ENCODE measurements around the gene TRIM71. TPM values are rescaled to one million over a fixed set of nuclear protein-coding genes. Genes with fewer than 3 reads are reported as not detected.

Gene TRIM71
- total and polyA plus RNA-seq, 8 donors, result under 0.01 to 2.8 (median 0.12) TPM; not detected in 3

GRCh38 chr3:32831791-32832190, 14.0 kb downstream of the TRIM71 start:
- 15 to 38% (median 26%) methylated on average over 2 of the region's 2 CpGs for WGBS, 5 donors
- no peaks in the 10 kb centered on the region for H3K27me3 ChIP-seq
- no peaks in the 10 kb centered on the region for H3K9me3 ChIP-seq
- H3K27ac ChIP-seq, result no peak overlapping the region
- H3K4me3 ChIP-seq, result no peak overlapping the region
- no peaks in the 10 kb centered on the region for H3K36me3 ChIP-seq
- no peaks in the 10 kb centered on the region for H3K4me1 ChIP-seq
- intact Hi-C loops (cut with DNase I; ENCODE audit: low total_unique reads), result no loop called here
- no peak for TF ChIP-seq EP300 (IDR thresholded peaks at IDR 0.05)
- TF ChIP-seq CTCF (IDR thresholded peaks at IDR 0.05), result no peak
- no peak for TF ChIP-seq POLR2AphosphoS5 (IDR thresholded peaks at IDR 0.05)
- TF ChIP-seq POLR2A (IDR thresholded peaks at IDR 0.05), result no peak
- DNase-seq, result no peak

DNA sequence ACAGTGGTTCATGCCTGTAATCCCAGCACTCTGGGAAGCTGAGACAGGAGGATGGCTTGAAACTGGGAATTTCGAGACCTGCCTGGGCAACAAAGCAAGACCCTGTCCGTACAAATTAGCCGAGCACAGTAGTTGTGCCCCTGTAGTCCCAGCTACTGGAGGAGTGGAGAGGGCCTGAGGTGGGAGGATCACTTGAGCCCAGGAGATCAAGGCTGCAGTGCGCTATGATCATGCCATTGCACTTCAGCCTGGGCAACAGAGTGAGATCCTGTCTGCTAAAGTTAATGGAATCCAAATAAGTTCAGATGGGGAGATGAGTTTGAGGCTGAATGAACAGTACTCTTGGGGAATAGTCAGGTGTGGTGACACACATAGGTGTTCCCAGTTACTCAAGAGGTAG, 14.4 kb downstream of the TRIM71 start:
- DNase-seq, result no peak
- Histone ChIP-seq H3K27me3 (no peaks in the 10 kb centered on the region), H3K4me1 (no peaks in the 10 kb centered on the region), H3K4me3 (no peak overlapping the region), H3K27ac (no peak overlapping the region), H3K36me3 (no peaks in the 10 kb centered on the region), H3K9me3 (no peaks in the 10 kb centered on the region)
- 90 to 97% (median 94%) methylated on average over 4 of the region's 4 CpGs for WGBS, 5 donors
- intact Hi-C loops (cut with DNase I; ENCODE audit: low total_unique reads), result no loop called here
- TF ChIP-seq EP300 (IDR thresholded peaks at IDR 0.05) (no peak), POLR2A (IDR thresholded peaks at IDR 0.05) (no peak), POLR2AphosphoS5 (IDR thresholded peaks at IDR 0.05) (no peak), CTCF (IDR thresholded peaks at IDR 0.05) (no peak)

DNA sequence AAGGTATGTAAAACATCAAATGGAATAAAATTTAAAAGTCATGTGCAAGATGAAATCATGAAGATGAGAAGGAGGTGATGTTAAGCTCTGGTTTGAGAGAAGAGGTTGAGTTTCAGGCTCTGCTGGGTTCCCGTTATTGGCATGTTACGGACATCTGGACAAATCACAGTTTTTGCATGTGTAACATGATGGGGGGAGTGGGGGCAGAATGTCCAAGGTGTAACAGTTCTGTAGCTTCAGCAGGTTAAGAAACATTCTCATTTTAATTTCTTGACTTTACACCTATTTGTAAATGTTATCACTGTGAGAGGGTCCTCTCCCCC, 17.2 kb downstream of the TRIM71 start:
- Histone ChIP-seq H3K36me3 (no peaks in the 10 kb centered on the region), H3K27me3 (no peaks in the 10 kb centered on the region), H3K27ac (no peak overlapping the region), H3K4me1 (peaks cover 0 to 2% (median 0%) of the 10 kb centered on the region in 4 donors), H3K4me3 (no peak overlapping the region), H3K9me3 (no peaks in the 10 kb centered on the region)
- 91 to 95% (median 93%) methylated on average over 2 of the region's 2 CpGs for WGBS, 5 donors
- DNase-seq, result no peak
- intact Hi-C loops (cut with DNase I; ENCODE audit: low total_unique reads), result no loop called here
- no peak for TF ChIP-seq POLR2A (IDR thresholded peaks at IDR 0.05)
- TF ChIP-seq EP300 (IDR thresholded peaks at IDR 0.05), result no peak
- TF ChIP-seq CTCF (IDR thresholded peaks at IDR 0.05), result no peak
- no peak for TF ChIP-seq POLR2AphosphoS5 (IDR thresholded peaks at IDR 0.05)

GRCh38 chr3:32835961-32836360, 18.2 kb downstream of the TRIM71 start:
- intact Hi-C loops (cut with DNase I; ENCODE audit: low total_unique reads), result no loop called here

More at GRCh38 chr3:32835961-32836360, 18.2 kb downstream of the TRIM71 start:
- Histone ChIP-seq H3K27me3 (no peaks in the 10 kb centered on the region), H3K4me3 (no peak overlapping the region), H3K36me3 (no peaks in the 10 kb centered on the region), H3K9me3 (no peaks in the 10 kb centered on the region), H3K27ac (no peak overlapping the region), H3K4me1 (peaks cover 0 to 11% (median 4%) of the 10 kb centered on the region in 4 donors)
- no peak for DNase-seq
- WGBS, 5 donors, result 59 to 63% (median 61%) methylated on average over 4 of the region's 4 CpGs
- TF ChIP-seq EP300 (IDR thresholded peaks at IDR 0.05) (no peak), POLR2AphosphoS5 (IDR thresholded peaks at IDR 0.05) (no peak), POLR2A (IDR thresholded peaks at IDR 0.05) (no peak), CTCF (IDR thresholded peaks at IDR 0.05) (no peak)
